Gastrocnemius medialis (tissue), 4 donors: ENCODE results near the gene FUS. TPM values are rescaled to one million over a fixed set of nuclear protein-coding genes. Genes with fewer than 3 reads are reported as not detected.

Experiments
- ATAC-seq, 2 donors: fragments of 150-250 bp; one replicate each; pipeline ENCODE4 v1.9.1; 2016
- DNase-seq, 2 donors: peaks; one replicate each; pipeline ENCODE4 v3.0.0-alpha.2; 2019
- H3K27ac ChIP-seq, 4 donors: fragments of 200-600 bp; sonication (generic); 1 replicate in 1 of 4; 2 replicates in 3 of 4; pipeline ENCODE4 v1.5.1; 2016 to 2018; ENCODE audit warnings: mild to moderate bottlenecking in 2 of 4, moderate library complexity in 1 of 4
- H3K27me3 ChIP-seq, 3 donors: fragments of 200-600 bp; sonication (generic) in 2 of 3; 1 replicate in 1 of 3; 2 replicates in 2 of 3; pipeline versions ENCODE4 v1.5.1 to v1.6.0; 2016 to 2019; ENCODE audit warnings: mild to moderate bottlenecking in 1 of 3, moderate library complexity in 1 of 3
- H3K36me3 ChIP-seq, 2 donors: fragments of 200-600 bp; sonication (generic) in 1 of 2; one replicate each; pipeline ENCODE4 v1.5.1; 2017 to 2018
- H3K4me1 ChIP-seq, 2 donors: fragments of 200-600 bp; sonication (generic) in 1 of 2; one replicate each; pipeline ENCODE4 v1.5.1; 2016 to 2017; ENCODE audit warnings: mild to moderate bottlenecking in 2 of 2
- H3K4me3 ChIP-seq, 4 donors: fragments of 200-600 bp; sonication (generic) in 3 of 4; 1 replicate in 1 of 4; 2 replicates in 3 of 4; pipeline ENCODE4 v1.5.1; 2016 to 2019; ENCODE audit warnings: mild to moderate bottlenecking in 2 of 4
- H3K9me3 ChIP-seq, 3 donors: fragments of 200-600 bp; sonication (generic) in 2 of 3; 1 replicate in 1 of 3; 2 replicates in 2 of 3; pipeline ENCODE4 v1.5.1; 2016 to 2019
- POLR2A ChIP-seq, 2 donors: fragments of 450-650 bp; IDR thresholded peaks; one replicate each; pipeline ENCODE4 v1.6.1; 2017; ENCODE audit warnings: antibody characterized with exemption in 2 of 2, mild to moderate bottlenecking in 2 of 2, moderate library complexity in 2 of 2
- in situ Hi-C, 4 donors: fragments of 200-750 bp; cut with MboI; loops; one replicate each; pipeline versions ENCODE4 v1.15.0 to v1.8.0; 2017; ENCODE audit warnings: low sequenced_read_pairs in 4 of 4
- intact Hi-C: fragments of 100-400 bp; cut with DNase I; formaldehyde crosslinking; loops from one replicate; pipeline ENCODE4 v1.15.1; 2023; ENCODE audit warnings: low total_unique reads
- total RNA-seq, 4 donors: library from RNA; depleted of rRNA; stranded (reverse); fragments of >200 nt; gene quantifications; one replicate each; pipeline versions ENCODE4 v1.1.0 to v1.2.3, GENCODE V29; 2016
- TF ChIP-seq, protein P1 (sequence below), 5 experiments: fragments of 450-650 bp in 3 of 5; fragments of 200-600 bp in 2 of 5; sonication (generic) in 2 of 5; IDR thresholded peaks in 4 of 5; conservative IDR thresholded peaks in 1 of 5; 1 replicate in 4 of 5; 2 replicates in 1 of 5; pipeline ENCODE4 v1.5.1; 2016 to 2019; ENCODE audit warnings: antibody characterized with exemption in 5 of 5, mild to moderate bottlenecking in 3 of 5, moderate library complexity in 3 of 5

The FUS gene
- total RNA-seq, 4 donors from 2014 or later: 20.6 to 45.9 (median 35.1) TPM

- H3K27me3 ChIP-seq: no peaks in the 10 kb centered on the region
- no peaks in the 10 kb centered on the region for H3K9me3 ChIP-seq
- no peak for DNase-seq
- in situ Hi-C loops: no loop called here
- ATAC-seq: no peak
- intact Hi-C loops: no loop called here
- no peak overlapping the region for H3K27ac ChIP-seq
- peaks cover 28 to 29% of the 10 kb centered on the region in 2 donors for H3K4me1 ChIP-seq
- TF ChIP-seq POLR2A (IDR thresholded peaks at IDR 0.05): no peak
- TF ChIP-seq, protein P1, sequence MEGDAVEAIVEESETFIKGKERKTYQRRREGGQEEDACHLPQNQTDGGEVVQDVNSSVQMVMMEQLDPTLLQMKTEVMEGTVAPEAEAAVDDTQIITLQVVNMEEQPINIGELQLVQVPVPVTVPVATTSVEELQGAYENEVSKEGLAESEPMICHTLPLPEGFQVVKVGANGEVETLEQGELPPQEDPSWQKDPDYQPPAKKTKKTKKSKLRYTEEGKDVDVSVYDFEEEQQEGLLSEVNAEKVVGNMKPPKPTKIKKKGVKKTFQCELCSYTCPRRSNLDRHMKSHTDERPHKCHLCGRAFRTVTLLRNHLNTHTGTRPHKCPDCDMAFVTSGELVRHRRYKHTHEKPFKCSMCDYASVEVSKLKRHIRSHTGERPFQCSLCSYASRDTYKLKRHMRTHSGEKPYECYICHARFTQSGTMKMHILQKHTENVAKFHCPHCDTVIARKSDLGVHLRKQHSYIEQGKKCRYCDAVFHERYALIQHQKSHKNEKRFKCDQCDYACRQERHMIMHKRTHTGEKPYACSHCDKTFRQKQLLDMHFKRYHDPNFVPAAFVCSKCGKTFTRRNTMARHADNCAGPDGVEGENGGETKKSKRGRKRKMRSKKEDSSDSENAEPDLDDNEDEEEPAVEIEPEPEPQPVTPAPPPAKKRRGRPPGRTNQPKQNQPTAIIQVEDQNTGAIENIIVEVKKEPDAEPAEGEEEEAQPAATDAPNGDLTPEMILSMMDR (IDR thresholded peaks at IDR 0.05 in 4 of 5, conservative IDR thresholded peaks at IDR 0.05 in 1 of 5): no peak
- H3K36me3 ChIP-seq: peaks cover 0 to 37% of the 10 kb centered on the region in 2 donors
- no peak overlapping the region for H3K4me3 ChIP-seq
Measured at GRCh38 chr16:31131841-31132271, 48.1 kb upstream of the FUS start.

- Histone ChIP-seq H3K4me1 (peaks cover 22 to 23% of the 10 kb centered on the region in 2 donors), H3K9me3 (no peaks in the 10 kb centered on the region), H3K36me3 (peaks cover 0 to 37% of the 10 kb centered on the region in 2 donors), H3K4me3 (no peak overlapping the region), H3K27ac (no peak overlapping the region), H3K27me3 (no peaks in the 10 kb centered on the region)
- DNase-seq (no peak), ATAC-seq (no peak)
- in situ Hi-C loops (no loop called here), intact Hi-C loops (no loop called here)
- no peak for TF ChIP-seq POLR2A (IDR thresholded peaks at IDR 0.05)
- TF ChIP-seq, protein P1 (IDR thresholded peaks at IDR 0.05 in 4 of 5, conservative IDR thresholded peaks at IDR 0.05 in 1 of 5): no peak
Measured at GRCh38 chr16:31132303-31132979, 47.5 kb upstream of the FUS start.

- no peak for ATAC-seq
- peaks cover 17% of the 10 kb centered on the region in 2 donors for H3K4me1 ChIP-seq
- intact Hi-C loops: no loop called here
- no peak overlapping the region for H3K27ac ChIP-seq
- DNase-seq: no peak
- no peaks in the 10 kb centered on the region for H3K9me3 ChIP-seq
- in situ Hi-C loops: no loop called here
- no peaks in the 10 kb centered on the region for H3K27me3 ChIP-seq
- TF ChIP-seq, protein P1 (IDR thresholded peaks at IDR 0.05 in 4 of 5, conservative IDR thresholded peaks at IDR 0.05 in 1 of 5): no peak
- no peak for TF ChIP-seq POLR2A (IDR thresholded peaks at IDR 0.05)
- peaks cover 0 to 36% of the 10 kb centered on the region in 2 donors for H3K36me3 ChIP-seq
- H3K4me3 ChIP-seq: no peak overlapping the region
Measured at GRCh38 chr16:31133046-31133501, 46.9 kb upstream of the FUS start.

DNA sequence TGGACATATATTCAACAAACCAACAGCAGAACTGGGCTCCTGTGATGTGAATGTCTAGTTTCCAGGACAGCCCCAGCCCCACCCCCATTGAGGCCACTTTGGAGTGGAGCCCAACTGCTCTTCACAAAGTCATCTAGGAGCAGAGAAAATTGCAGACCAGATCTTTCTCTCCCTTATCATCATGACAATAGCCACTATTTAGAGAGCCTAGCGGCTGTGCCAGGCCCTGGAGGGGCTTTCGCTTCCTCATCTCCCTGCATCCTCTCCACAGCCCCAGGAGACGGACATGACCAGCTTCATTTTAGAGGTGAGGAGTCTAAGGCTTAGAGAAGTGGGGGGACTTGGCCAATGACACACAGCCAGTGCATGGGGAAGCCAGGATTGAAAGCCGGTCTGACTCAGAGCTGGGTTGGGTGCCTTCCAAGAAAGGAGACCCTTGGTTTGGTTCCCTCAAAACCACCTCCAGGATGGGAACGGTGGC lies 45.8 kb upstream of the FUS start:
- TF ChIP-seq, protein P1 (IDR thresholded peaks at IDR 0.05 in 4 of 5, conservative IDR thresholded peaks at IDR 0.05 in 1 of 5): no peak
- TF ChIP-seq POLR2A (IDR thresholded peaks at IDR 0.05): no peak
- intact Hi-C loops (no loop called here), in situ Hi-C loops (no loop called here)
- peaks cover 16 to 20% of the 10 kb centered on the region in 2 donors for H3K4me1 ChIP-seq
- ATAC-seq (no peak), DNase-seq (no peak)
- H3K27ac ChIP-seq: no peak overlapping the region
- no peaks in the 10 kb centered on the region for H3K9me3 ChIP-seq
- H3K4me3 ChIP-seq: no peak overlapping the region
- H3K27me3 ChIP-seq: no peaks in the 10 kb centered on the region
- H3K36me3 ChIP-seq: peaks cover 0 to 30% of the 10 kb centered on the region in 2 donors
